IMR-90 (cell line): ENCODE results near the gene TECTA. TPM values are rescaled to one million over a fixed set of nuclear protein-coding genes. Genes with fewer than 3 reads are reported as not detected.

Experiments
- ATAC-seq: fragments of 200-7000 bp; cut with Tn5 transposase; 2 replicates; pipeline ENCODE4 v1.9.1; 2020; ENCODE audit warnings: low read depth, mild to moderate bottlenecking, moderate library complexity
- BruUV-seq: library from RNA; stranded (reverse); fragments of 400-500 nt; replicated peaks from 2 replicates; lab custom pipeline; 2021; lab: Mats Ljungman, UMichigan
- CTCF ChIA-PET: fragments of 300-600 bp; formaldehyde crosslinking; extraction: SDS; loops from one replicate; lab custom pipeline; 2021; ENCODE audit warnings: antibody characterized with exemption; lab: Yijun Ruan, JAX
- POLR2A ChIA-PET: fragments of 300-600 bp; sonication (Branson Sonifier 250); formaldehyde crosslinking; loops from one replicate; lab custom pipeline; 2022; ENCODE audit warnings: antibody characterized with exemption; ENCODE audit not compliant: unreplicated experiment; lab: Charles Lee
- DNase-seq: peaks from one replicate; pipeline ENCODE4 v3.0.0; 2013
- H2AFZ ChIP-seq: replicated peaks from 2 replicates; pipeline ENCODE3; 2013; ENCODE audit warnings: low read length, mild to moderate bottlenecking; ENCODE audit not compliant: poor library complexity
- H2AK5ac ChIP-seq: 2 replicates; pipeline ENCODE4 v1.6.1; 2013; ENCODE audit warnings: low read depth, low read length, inconsistent platforms
- H2AK9ac ChIP-seq: replicated peaks from 2 replicates; pipeline ENCODE3; 2013; ENCODE audit warnings: mild to moderate bottlenecking, low read depth, low read length, moderate library complexity; ENCODE audit not compliant: poor library complexity
- H2BK120ac ChIP-seq: 2 replicates; pipeline ENCODE4 v1.6.1; 2013; ENCODE audit warnings: low read depth, low read length, inconsistent platforms
- H2BK15ac ChIP-seq: 3 replicates; pipeline ENCODE4 v1.6.1; 2013; ENCODE audit warnings: low read depth, low read length, inconsistent platforms
- H2BK20ac ChIP-seq: 2 replicates; pipeline ENCODE4 v1.6.1; 2013; ENCODE audit warnings: low read depth, mild to moderate bottlenecking, inconsistent platforms, low read length, moderate library complexity
- H2BK5ac ChIP-seq: 2 replicates; pipeline ENCODE4 v1.6.1; 2013; ENCODE audit warnings: mild to moderate bottlenecking, low read depth, low read length, inconsistent platforms; ENCODE audit not compliant: poor library complexity, severe bottlenecking
- H3K14ac ChIP-seq: replicated peaks from 2 replicates; pipeline ENCODE4 v1.6.1; 2013; ENCODE audit warnings: low read depth, low read length, inconsistent platforms
- H3K18ac ChIP-seq: 2 replicates; pipeline ENCODE4 v1.6.1; 2013; ENCODE audit warnings: low read depth, low read length, control low read depth
- H3K23ac ChIP-seq: 2 replicates; pipeline ENCODE4 v1.6.1; 2013; ENCODE audit warnings: low read depth, low read length, inconsistent platforms
- H3K27ac ChIP-seq: 2 replicates; pipeline ENCODE4 v1.5.1; 2013; ENCODE audit warnings: mild to moderate bottlenecking, control low read depth, low read length; ENCODE audit not compliant: insufficient read depth
- H3K27me3 ChIP-seq: 2 replicates; pipeline ENCODE4 v1.6.1; 2013; ENCODE audit warnings: low read length; ENCODE audit not compliant: control insufficient read depth, insufficient read depth
- H3K36me3 ChIP-seq: 2 replicates; pipeline ENCODE4 v1.6.1; 2013; ENCODE audit warnings: low read length, mixed read lengths; ENCODE audit not compliant: control insufficient read depth, insufficient read depth
- H3K4ac ChIP-seq: 2 replicates; pipeline ENCODE4 v1.6.1; 2013; ENCODE audit warnings: low read depth, low read length, inconsistent platforms
- H3K4me1 ChIP-seq: 2 replicates; pipeline ENCODE4 v1.6.1; 2013; ENCODE audit warnings: low read length, mixed read lengths; ENCODE audit not compliant: control insufficient read depth, insufficient read depth
- H3K4me2 ChIP-seq: 2 replicates; pipeline ENCODE4 v1.6.1; 2013; ENCODE audit warnings: low read depth, mild to moderate bottlenecking, control low read depth, low read length, moderate library complexity
- H3K4me3 ChIP-seq: 2 replicates; pipeline ENCODE4 v1.5.1; 2013; ENCODE audit warnings: low read depth, mild to moderate bottlenecking, control low read depth, low read length, moderate library complexity; ENCODE audit not compliant: insufficient read depth
- H3K56ac ChIP-seq: 2 replicates; pipeline ENCODE4 v1.6.1; 2013; ENCODE audit warnings: low read length, inconsistent platforms; ENCODE audit not compliant: insufficient read depth; ENCODE audit errors: extremely low read depth
- H3K79me1 ChIP-seq, 2 experiments: 2 replicates each; pipeline ENCODE4 v1.6.1; 2013; ENCODE audit warnings: low read length in 2 of 2, inconsistent platforms in 1 of 2, low read depth in 1 of 2
- H3K9ac ChIP-seq: 2 replicates; pipeline ENCODE4 v1.6.1; 2013; ENCODE audit warnings: low read depth, low read length, control low read depth
- H3K9me1 ChIP-seq: 2 replicates; pipeline ENCODE4 v1.6.1; 2013; ENCODE audit warnings: low read length, inconsistent platforms; ENCODE audit not compliant: insufficient read depth
- H3K9me3 ChIP-seq: 2 replicates; pipeline ENCODE4 v1.6.1; 2013; ENCODE audit warnings: low read length; ENCODE audit not compliant: control insufficient read depth, insufficient read depth
- H4K20me1 ChIP-seq: 2 replicates; pipeline ENCODE4 v1.6.1; 2013; ENCODE audit warnings: low read length, inconsistent platforms; ENCODE audit not compliant: insufficient read depth
- H4K5ac ChIP-seq: 2 replicates; pipeline ENCODE4 v1.6.1; 2013; ENCODE audit warnings: mild to moderate bottlenecking, low read depth, low read length, control low read depth
- H4K8ac ChIP-seq, 2 experiments: 2 replicates each; pipeline ENCODE4 v1.6.1; 2013; ENCODE audit warnings: low read depth in 2 of 2, low read length in 2 of 2, control low read depth in 1 of 2, inconsistent platforms in 1 of 2
- H4K91ac ChIP-seq: 2 replicates; pipeline ENCODE4 v1.6.1; 2013; ENCODE audit warnings: low read depth, low read length, inconsistent platforms; ENCODE audit not compliant: insufficient read depth
- CHD1 ChIP-seq: IDR thresholded peaks from 2 replicates; pipeline ENCODE4 v1.6.1; 2012; ENCODE audit warnings: low read depth, low read length, improper control_type of control experiment
- ELK1 ChIP-seq: fragments of 150-350 bp; IDR thresholded peaks from 2 replicates; pipeline ENCODE4 v1.6.1; 2016; ENCODE audit warnings: low read depth, mild to moderate bottlenecking, low read length, moderate library complexity, borderline replicate concordance
- MAZ ChIP-seq: IDR thresholded peaks from 2 replicates; pipeline ENCODE4 v1.6.1; 2012; ENCODE audit warnings: low read depth, mild to moderate bottlenecking, low read length, improper control_type of control experiment, moderate library complexity, borderline replicate concordance
- POLR2A ChIP-seq: IDR thresholded peaks from 2 replicates; pipeline ENCODE4 v1.6.1; 2012; ENCODE audit warnings: mild to moderate bottlenecking, low read depth, low read length
- WGBS, 2 experiments: methylation state at CpG; one replicate each; pipeline versions ENCODE4 v1.1.5 to v1.1.7; 2013; ENCODE audit warnings: missing lambda C conversion rate in 2 of 2; ENCODE audit not compliant: insufficient read length in 1 of 2; ENCODE audit errors: extremely low coverage in 2 of 2; 5-methylcytosine and 5-hydroxymethylcytosine counted together
- dilution Hi-C: fragments of 300-500 bp; cut with HindIII; formaldehyde crosslinking; loops from one replicate; pipeline ENCODE4 v1.14.3; 2018; ENCODE audit warnings: low sequenced_read_pairs; ENCODE audit not compliant: unreplicated experiment
- in situ Hi-C: fragments of 300-500 bp; cut with MboI; formaldehyde crosslinking; loops from 3 replicates; pipeline ENCODE4 v1.14.3; 2019; ENCODE audit warnings: low sequenced_read_pairs, inconsistent platforms, mixed read lengths
- intact Hi-C: fragments of 100-400 bp; cut with micrococcal nuclease; formaldehyde crosslinking; loops from 2 replicates; pipeline ENCODE4 v1.10.0; 2022
- polyA plus RNA-seq, 3 experiments: library from polyadenylated mRNA; depleted of rRNA; stranded (reverse); fragments of >200 nt; gene quantifications; 2 replicates each; pipeline ENCODE4 v1.2.3, GENCODE V29; 2012; ENCODE audit warnings: low replicate concordance in 1 of 3
- total RNA-seq: library from RNA; depleted of rRNA; stranded (reverse); fragments of >200 nt; gene quantifications from 2 replicates; pipeline ENCODE4 v1.2.3, GENCODE V29; 2012
- TF ChIP-seq, protein P1 (sequence below): conservative IDR thresholded peaks from 2 replicates; pipeline ENCODE4 v1.5.1; 2012; ENCODE audit warnings: mild to moderate bottlenecking, low read depth, low read length, improper control_type of control experiment

TECTA gene
- total and polyA plus RNA-seq, 2 of the 4 experiments (the other 2 are of a cell fraction), result 0.17 to 0.18 TPM

GRCh38 chr11:121129362-121130340, 28.6 kb downstream of the TECTA start:
- no peaks in the 10 kb centered on the region for H3K9me3 ChIP-seq
- no peak overlapping the region for H4K5ac ChIP-seq
- no peak overlapping the region for H3K18ac ChIP-seq
- no peak for DNase-seq
- no peaks in the 10 kb centered on the region for H3K4me1 ChIP-seq
- no peak overlapping the region for H4K91ac ChIP-seq
- no peaks in the 10 kb centered on the region for H3K36me3 ChIP-seq
- BruUV-seq, result no TSS peak
- CTCF ChIA-PET, result no interaction called here
- H3K79me1 ChIP-seq, result no peaks in the 10 kb centered on the region
- H3K4ac ChIP-seq, result no peak overlapping the region
- H3K56ac ChIP-seq, result no peak overlapping the region
- WGBS, 2 experiments, result 83% methylated on average over 14 of the region's 29 CpGs; no CpG with 5 or more reads in 1 of the 2 experiments
- H2BK15ac ChIP-seq, result no peak overlapping the region
- no peaks in the 10 kb centered on the region for H4K20me1 ChIP-seq
- H3K4me2 ChIP-seq, result no peak overlapping the region
- dilution Hi-C loops (no loop called here), in situ Hi-C loops (no loop called here), intact Hi-C loops (no loop called here)
- H4K8ac ChIP-seq, result no peak overlapping the region
- no peak for ATAC-seq
- H2BK120ac ChIP-seq, result no peak overlapping the region
- no peaks in the 10 kb centered on the region for H3K9me1 ChIP-seq
- no peak overlapping the region for H3K27ac ChIP-seq
- no peak overlapping the region for H2AK9ac ChIP-seq
- no peak overlapping the region for H2BK5ac ChIP-seq
- no peak overlapping the region for H3K14ac ChIP-seq
- no peak overlapping the region for H2BK20ac ChIP-seq
- no peak for TF ChIP-seq MAZ
- TF ChIP-seq, protein P1, sequence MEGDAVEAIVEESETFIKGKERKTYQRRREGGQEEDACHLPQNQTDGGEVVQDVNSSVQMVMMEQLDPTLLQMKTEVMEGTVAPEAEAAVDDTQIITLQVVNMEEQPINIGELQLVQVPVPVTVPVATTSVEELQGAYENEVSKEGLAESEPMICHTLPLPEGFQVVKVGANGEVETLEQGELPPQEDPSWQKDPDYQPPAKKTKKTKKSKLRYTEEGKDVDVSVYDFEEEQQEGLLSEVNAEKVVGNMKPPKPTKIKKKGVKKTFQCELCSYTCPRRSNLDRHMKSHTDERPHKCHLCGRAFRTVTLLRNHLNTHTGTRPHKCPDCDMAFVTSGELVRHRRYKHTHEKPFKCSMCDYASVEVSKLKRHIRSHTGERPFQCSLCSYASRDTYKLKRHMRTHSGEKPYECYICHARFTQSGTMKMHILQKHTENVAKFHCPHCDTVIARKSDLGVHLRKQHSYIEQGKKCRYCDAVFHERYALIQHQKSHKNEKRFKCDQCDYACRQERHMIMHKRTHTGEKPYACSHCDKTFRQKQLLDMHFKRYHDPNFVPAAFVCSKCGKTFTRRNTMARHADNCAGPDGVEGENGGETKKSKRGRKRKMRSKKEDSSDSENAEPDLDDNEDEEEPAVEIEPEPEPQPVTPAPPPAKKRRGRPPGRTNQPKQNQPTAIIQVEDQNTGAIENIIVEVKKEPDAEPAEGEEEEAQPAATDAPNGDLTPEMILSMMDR, result no peak
- no peak for TF ChIP-seq POLR2A
- TF ChIP-seq CHD1, result no peak
- no peak for TF ChIP-seq ELK1
- H2AFZ ChIP-seq, result no peak overlapping the region
- H3K4me3 ChIP-seq, result no peak overlapping the region
- no peak overlapping the region for H3K23ac ChIP-seq
- peaks cover 3% of the 10 kb centered on the region; the same call in 1 of the 2 replicates for H3K27me3 ChIP-seq
- POLR2A ChIA-PET, result no interaction called here
- H2AK5ac ChIP-seq, result no peak overlapping the region
- no peak overlapping the region for H3K9ac ChIP-seq
